ENCODE results near the gene ADGRG2. TPM values are rescaled to one million over a fixed set of nuclear protein-coding genes. Genes with fewer than 3 reads are reported as not detected.
"Not testable (repeated sequence)": the region's sequence is repeated elsewhere in the genome, so short reads cannot be mapped to it uniquely, and the experiment has no call there.

The ADGRG2 gene
- total RNA-seq, 1 donor from 2014 or later: 0.15 TPM

DNA sequence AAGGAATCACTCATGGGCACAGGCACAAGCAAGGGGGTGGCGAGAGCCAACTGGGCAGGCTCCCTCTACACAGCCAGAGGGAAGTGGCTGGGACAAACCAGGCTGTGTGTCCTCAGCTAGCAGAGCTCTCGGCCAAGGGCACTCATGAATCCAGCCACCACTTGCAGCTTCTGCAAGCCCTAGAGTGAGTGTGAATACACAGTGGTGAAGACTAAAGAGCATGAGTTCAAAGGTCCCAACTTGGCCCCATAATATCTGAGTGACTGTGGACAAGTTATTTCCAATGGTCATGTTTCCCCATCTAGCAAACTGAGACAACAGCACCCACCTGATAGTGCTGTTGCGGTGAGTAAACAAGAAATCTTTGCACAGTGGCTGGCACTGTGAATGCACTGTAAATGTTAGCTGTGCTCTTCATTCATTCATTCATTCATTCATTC, 51.7 kb downstream of the ADGRG2 start:
- no peaks in the 10 kb centered on the region for H3K4me1 Mint-ChIP-seq (ENCODE audit: low read depth)
- peaks cover 12% of the 10 kb centered on the region for H3K9me3 Mint-ChIP-seq (ENCODE audit: low read depth)

DNA sequence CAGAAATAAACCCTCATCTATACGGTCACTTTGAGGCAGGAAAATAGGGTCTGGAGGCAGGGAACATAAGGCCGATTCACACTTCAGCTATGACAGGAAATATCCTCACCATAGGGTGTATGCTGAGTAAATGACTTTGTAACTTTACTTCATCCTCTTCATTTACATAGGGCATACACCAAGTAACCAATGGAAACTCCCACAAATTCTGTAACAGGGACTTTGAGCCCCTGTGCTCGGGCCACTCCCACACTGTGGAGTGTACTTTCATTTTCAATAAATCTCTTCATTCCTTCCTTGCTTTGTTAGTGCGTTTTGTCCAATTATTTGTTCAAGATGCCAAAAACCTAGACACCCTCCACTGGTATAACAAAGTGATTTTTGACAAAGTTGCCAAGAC, 55.3 kb downstream of the ADGRG2 start:
- H3K4me1 Mint-ChIP-seq (ENCODE audit: low read depth); H3K27me3 Mint-ChIP-seq (ENCODE audit: low read depth); H3K36me3 Mint-ChIP-seq (ENCODE audit: low read depth); H3K4me3 Mint-ChIP-seq (ENCODE audit: unreplicated experiment); H3K27ac Mint-ChIP-seq (ENCODE audit: unreplicated experiment); DNase-seq (ENCODE audit: low spot score): not testable (repeated sequence)
- H3K9me3 Mint-ChIP-seq (ENCODE audit: low read depth): peaks cover 11% of the 10 kb centered on the region

More for the DNA sequence above, 51.7 kb downstream of the ADGRG2 start:
- TF ChIP-seq CTCF (IDR thresholded peaks at IDR 0.05): no peak
- Mint-ChIP-seq H3K27me3 (ENCODE audit: low read depth) (no peaks in the 10 kb centered on the region), H3K27ac (ENCODE audit: unreplicated experiment) (no peak overlapping the region), H3K4me3 (ENCODE audit: unreplicated experiment) (no peak overlapping the region), H3K36me3 (ENCODE audit: low read depth) (no peaks in the 10 kb centered on the region)
- no peak for DNase-seq (ENCODE audit: low spot score)

DNA sequence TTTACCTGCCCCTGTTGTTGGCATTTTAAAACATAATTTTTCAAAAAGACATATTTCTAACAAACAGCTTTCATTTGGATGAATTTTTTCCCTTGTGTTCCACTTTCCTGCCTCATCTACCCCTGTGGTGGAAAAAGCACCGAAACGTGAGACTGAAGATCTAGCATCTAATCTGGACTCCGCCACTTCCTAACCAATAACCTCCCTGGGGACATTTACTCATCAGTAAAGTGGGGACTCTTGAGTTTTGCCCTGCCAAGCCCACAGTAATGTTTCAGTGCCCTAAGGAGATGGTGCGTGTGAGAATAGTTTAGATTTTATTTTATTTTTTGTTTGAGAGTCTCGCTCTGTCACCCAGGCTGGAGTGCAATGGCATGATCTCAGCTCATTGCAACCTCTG, 56.7 kb downstream of the ADGRG2 start:
- no peak for DNase-seq (ENCODE audit: low spot score)
- Mint-ChIP-seq H3K36me3 (ENCODE audit: low read depth) (no peaks in the 10 kb centered on the region), H3K9me3 (ENCODE audit: low read depth) (peaks cover 17% of the 10 kb centered on the region), H3K27ac (ENCODE audit: unreplicated experiment) (no peak overlapping the region), H3K4me1 (ENCODE audit: low read depth) (no peaks in the 10 kb centered on the region), H3K27me3 (ENCODE audit: low read depth) (no peaks in the 10 kb centered on the region), H3K4me3 (ENCODE audit: unreplicated experiment) (no peak overlapping the region)
- TF ChIP-seq CTCF (IDR thresholded peaks at IDR 0.05): no peak

DNA sequence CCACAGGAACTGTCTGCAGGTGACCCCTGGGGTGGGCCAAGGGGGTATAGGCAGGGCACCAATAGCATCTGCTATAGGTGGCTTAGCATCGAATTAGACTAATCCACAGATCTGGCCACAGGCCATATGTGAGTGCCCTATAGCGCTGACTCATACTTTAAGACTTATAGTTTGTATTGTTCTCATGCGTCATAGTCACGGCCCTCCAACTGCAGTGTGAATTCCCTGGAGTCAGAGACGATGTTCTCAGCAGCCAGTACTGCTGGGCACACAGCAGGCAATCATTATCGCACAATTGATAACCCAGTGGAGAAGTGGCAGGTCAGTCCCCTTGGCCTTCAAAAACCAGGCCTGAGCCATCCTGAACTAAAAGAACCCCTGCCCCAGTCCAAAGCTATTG, 58.1 kb downstream of the ADGRG2 start:
- no peaks in the 10 kb centered on the region for H3K27me3 Mint-ChIP-seq (ENCODE audit: low read depth)
- TF ChIP-seq CTCF (IDR thresholded peaks at IDR 0.05): no peak
- no peak overlapping the region for H3K4me3 Mint-ChIP-seq (ENCODE audit: unreplicated experiment)
- DNase-seq (ENCODE audit: low spot score): no peak
- H3K27ac Mint-ChIP-seq (ENCODE audit: unreplicated experiment): no peak overlapping the region
- H3K4me1 Mint-ChIP-seq (ENCODE audit: low read depth): no peaks in the 10 kb centered on the region
- no peaks in the 10 kb centered on the region for H3K36me3 Mint-ChIP-seq (ENCODE audit: low read depth)
- peaks cover 17% of the 10 kb centered on the region for H3K9me3 Mint-ChIP-seq (ENCODE audit: low read depth)

DNA sequence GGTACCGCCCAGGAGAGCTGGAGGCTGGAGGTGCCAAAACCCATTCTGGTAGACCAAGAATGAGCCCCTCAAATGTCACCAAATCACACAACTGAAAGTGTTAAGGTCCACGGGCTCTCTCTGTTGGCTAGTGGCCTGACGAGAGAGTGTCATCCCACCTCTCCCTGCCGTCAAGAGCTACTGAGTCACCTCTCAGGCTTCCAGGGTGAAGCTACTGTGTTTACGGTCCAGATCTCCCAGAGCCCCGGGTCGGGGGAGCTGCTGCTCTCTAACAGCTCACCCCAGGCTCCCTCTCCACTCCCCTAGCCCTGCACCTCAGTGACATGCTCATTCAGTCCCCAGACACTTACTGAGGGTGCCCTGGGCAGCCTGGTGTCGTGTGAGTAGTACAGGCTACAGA, 59.2 kb downstream of the ADGRG2 start:
- Mint-ChIP-seq H3K36me3 (ENCODE audit: low read depth) (no peaks in the 10 kb centered on the region), H3K9me3 (ENCODE audit: low read depth) (peaks cover 21% of the 10 kb centered on the region), H3K4me1 (ENCODE audit: low read depth) (no peaks in the 10 kb centered on the region), H3K27ac (ENCODE audit: unreplicated experiment) (no peak overlapping the region), H3K4me3 (ENCODE audit: unreplicated experiment) (no peak overlapping the region), H3K27me3 (ENCODE audit: low read depth) (no peaks in the 10 kb centered on the region)
- TF ChIP-seq CTCF (IDR thresholded peaks at IDR 0.05): no peak
- DNase-seq (ENCODE audit: low spot score): no peak

DNA sequence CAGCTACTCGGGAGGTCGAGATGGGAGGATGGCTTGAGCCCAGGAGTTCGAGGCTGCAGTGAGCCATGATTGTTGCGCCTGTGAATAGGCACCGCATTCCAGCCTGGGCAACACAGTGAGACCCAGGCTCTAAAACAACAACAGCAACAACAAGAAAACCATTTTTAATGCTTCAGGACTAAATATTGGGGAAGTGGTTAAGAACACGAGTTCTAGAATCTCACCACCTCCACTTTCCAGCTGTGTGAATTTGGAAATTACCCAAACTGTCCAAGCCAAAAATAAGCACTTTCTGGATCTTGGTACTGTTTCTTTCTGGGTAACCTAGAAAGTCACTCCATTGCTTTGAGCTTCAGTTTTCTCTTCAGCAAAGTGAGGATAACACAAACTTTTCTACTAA, 63.2 kb downstream of the ADGRG2 start:
- H3K4me1 Mint-ChIP-seq (ENCODE audit: low read depth): no peaks in the 10 kb centered on the region
- no peaks in the 10 kb centered on the region for H3K36me3 Mint-ChIP-seq (ENCODE audit: low read depth)
- H3K9me3 Mint-ChIP-seq (ENCODE audit: low read depth): peaks cover 23% of the 10 kb centered on the region

More for the DNA sequence above, 63.2 kb downstream of the ADGRG2 start:
- H3K27ac Mint-ChIP-seq (ENCODE audit: unreplicated experiment): no peak overlapping the region
- no peak overlapping the region for H3K4me3 Mint-ChIP-seq (ENCODE audit: unreplicated experiment)
- no peak for TF ChIP-seq CTCF (IDR thresholded peaks at IDR 0.05)
- DNase-seq (ENCODE audit: low spot score): no peak
- no peaks in the 10 kb centered on the region for H3K27me3 Mint-ChIP-seq (ENCODE audit: low read depth)

Measured in chondrocyte (in vitro differentiated cells).